Hematopoietic multipotent progenitor cell (in vitro differentiated cells): ENCODE results near the gene NEMP1. TPM values are rescaled to one million over a fixed set of nuclear protein-coding genes. Genes with fewer than 3 reads are reported as not detected.
A peak's percentile ranks its signal among the peaks of the same experiment; 100 is the strongest.
"Not testable (repeated sequence)": the region's sequence is repeated elsewhere in the genome, so short reads cannot be mapped to it uniquely, and the experiment has no call there.

Experiments used
- DNase-seq, 3 donors: peaks; one replicate each; pipeline ENCODE4 v3.0.0-alpha.2; 2011 to 2015; ENCODE audit warnings: low read depth in 2 of 3, low spot score in 2 of 3
- total RNA-seq: library from RNA; depleted of rRNA; stranded (reverse); fragments of >200 nt; gene quantifications from one replicate; pipeline ENCODE4 v1.2.3, GENCODE V29; 2012

The NEMP1 gene
- total RNA-seq, 1 donor = 8.6 TPM

DNA sequence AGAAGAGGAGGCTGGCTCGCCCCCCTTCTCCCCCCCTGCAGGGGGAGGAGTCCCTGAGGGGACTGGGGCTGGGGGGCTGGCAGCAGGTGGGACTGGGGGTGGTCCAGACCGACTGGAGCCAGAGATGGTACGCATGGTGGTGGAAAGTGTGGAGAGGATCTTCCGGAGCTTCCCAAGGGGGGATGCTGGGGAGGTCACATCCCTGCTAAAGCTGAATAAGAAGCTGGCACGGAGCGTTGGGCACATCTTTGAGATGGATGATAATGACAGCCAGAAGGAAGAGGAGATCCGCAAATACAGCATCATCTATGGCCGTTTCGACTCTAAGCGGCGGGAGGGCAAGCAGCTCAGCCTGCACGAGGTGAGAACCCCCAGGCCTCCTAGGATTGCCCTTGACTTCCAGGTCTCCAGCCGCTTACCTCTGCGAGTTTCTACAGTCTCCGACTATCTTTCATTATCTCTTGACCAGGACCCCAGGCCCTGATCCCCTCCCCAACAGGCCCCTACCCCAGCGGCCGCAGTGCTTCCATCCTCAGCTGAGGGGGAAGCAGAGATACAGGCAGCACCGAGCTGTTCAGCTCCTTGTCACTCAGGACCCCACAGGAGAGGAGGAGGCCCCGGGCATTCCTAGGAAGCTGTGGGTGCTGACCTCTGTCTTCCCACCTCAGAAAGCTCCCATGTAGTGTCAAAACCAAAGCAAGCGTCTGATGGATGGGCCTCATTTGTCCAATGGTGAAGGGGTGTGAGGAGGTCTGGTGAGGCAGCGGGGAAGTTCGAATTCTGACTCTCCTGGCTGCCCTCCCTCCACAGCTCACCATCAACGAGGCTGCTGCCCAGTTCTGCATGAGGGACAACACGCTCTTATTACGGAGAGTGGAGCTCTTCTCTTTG lies 13.3 kb upstream of the NEMP1 start:
- DNase-seq = no peak

DNA sequence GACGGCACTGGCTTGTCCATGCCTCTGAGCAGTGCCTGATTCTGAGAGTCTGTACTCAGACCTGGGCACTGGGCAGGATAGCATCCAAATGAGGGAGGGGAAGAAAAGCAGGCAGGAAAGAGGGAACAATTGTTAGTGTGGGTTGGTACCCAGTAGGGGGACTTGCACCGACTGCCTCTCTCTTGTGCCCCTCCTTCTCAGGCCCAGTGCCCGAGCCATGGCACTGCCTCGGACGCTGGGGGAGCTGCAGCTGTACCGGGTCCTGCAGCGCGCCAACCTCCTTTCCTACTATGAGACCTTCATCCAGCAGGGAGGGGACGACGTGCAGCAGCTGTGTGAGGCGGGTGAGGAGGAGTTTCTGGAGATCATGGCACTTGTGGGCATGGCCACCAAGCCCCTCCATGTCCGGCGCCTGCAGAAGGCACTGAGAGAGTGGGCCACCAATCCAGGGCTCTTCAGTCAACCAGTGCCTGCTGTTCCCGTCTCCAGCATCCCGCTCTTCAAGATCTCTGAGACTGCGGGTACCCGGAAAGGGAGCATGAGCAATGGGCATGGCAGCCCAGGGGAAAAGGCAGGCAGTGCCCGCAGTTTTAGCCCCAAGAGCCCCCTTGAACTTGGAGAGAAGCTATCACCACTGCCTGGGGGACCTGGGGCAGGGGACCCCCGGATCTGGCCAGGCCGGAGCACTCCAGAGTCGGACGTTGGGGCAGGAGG lies 12.5 kb upstream of the NEMP1 start:
- no peak for DNase-seq

DNA sequence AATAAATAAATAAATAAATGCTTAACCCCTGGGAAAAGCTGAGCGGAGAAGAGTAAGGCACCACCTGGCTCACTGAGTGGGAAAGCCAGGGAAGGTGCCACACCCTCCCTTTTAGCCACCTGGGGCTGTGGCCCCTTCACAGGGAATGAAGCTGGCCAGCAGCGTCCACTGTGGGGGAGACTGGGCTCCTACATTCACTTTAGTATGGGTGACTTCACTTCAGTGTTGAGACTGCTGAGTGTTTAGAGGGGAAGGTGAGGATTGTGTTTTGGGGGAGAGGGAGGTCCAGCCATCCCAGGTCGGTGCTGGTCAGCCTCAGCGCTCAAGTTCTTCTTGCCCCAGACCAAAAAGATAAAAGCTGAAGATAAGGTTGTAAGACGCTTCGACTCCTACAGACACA lies 11.9 kb upstream of the NEMP1 start:
- no peak for DNase-seq

DNA sequence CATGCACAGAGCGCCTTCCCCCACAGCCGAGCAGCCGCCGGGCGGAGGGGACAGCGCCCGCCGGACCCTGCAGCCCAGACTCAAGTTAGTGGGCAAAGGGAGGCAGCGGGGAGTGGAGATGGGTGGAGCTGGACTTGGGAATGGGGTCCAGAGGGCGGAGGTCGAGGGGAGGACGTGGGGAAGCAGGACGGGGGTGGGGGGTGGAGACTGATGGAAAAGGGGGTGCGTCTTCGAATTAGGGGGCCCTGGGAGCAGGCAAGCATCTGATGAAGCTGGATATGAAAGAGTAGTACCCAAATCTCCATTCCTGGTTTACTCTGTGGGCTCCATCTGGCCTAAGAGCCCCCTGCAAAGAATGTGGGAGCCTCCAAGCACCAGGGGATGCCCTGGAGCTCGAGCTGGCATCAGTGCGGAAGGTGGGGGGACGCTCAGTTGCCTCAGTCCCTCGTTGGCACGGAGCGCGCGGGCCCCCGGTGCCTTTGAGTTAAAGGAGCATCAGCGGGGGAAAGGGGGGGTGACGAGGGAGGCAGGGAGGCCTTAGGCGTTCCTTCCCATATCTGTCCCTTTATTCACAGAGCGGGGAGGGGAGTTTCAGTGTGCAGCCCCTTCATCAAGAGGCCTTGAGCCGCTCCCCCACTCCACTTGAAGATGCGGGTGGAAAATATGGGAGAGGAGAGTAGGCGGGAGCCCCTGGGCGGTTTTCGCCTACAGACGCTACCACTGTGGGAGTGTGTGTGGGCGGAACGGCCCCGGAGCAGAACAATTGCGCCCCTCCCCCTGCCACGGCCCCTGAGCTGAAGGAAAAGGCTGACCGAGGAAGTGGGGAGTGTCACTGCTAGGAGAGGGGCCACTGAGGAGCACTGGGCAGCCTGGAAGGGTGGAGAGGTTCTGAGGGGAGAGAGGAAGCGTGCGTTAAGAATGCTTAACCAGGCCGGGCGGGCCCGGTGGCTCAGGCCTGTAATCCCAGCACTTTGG lies 11.0 kb upstream of the NEMP1 start:
- DNase-seq = peak in 2 of 3 donors; percentile 44 to 48

DNA sequence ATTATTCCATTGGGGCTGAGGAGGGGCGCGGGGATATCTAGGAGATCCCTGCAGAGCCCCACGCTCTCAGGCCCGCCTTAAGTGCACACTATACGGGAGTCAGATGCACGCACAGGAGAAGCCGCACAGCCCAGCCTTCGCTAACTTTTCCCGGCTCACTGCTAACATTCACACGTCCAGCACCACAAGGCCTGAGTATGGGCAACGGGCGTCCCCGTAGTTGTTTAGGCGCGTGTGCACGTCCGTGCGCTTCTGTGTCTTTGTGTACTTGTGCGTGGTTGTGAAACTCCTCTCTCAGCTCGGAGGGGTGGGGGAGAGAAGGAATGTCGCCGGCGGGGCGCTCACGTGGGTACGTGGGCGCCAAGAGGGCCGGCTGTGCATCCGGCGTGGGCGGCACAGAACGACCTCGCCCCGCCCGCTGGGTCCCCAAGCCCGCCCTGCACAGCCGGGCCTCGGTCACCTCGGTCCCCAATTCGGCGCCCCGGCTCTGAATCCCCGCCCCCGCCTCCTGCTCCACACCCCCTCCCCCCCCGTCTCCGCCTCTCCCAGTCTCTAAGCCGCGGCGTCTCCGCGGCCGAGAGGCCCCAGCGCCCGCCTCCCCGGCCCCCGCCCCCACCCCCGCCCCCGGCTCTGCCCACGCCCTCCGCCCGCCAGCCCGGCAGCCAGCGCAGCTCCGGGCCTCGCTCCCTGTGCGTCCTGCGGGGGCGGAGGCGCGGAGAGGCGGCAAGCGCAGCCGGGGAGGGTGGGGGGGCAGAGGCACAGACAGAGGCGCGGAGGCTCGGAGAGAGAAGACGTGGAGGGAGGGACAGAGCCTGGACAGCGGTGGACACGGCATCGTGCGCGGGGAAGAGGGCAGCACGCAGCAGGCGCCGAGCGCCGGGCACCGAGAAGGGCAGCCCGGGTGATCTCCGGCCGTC lies 10.0 kb upstream of the NEMP1 start, which contains the start of gene NAB2:
Gene NAB2 (plus strand): TSS at position 761 of the 917 bp plus-strand sequence. CDS start 158 bp downstream, outside the sequence.
- DNase-seq = peak; percentile 84 to 97 (median 96)

DNA sequence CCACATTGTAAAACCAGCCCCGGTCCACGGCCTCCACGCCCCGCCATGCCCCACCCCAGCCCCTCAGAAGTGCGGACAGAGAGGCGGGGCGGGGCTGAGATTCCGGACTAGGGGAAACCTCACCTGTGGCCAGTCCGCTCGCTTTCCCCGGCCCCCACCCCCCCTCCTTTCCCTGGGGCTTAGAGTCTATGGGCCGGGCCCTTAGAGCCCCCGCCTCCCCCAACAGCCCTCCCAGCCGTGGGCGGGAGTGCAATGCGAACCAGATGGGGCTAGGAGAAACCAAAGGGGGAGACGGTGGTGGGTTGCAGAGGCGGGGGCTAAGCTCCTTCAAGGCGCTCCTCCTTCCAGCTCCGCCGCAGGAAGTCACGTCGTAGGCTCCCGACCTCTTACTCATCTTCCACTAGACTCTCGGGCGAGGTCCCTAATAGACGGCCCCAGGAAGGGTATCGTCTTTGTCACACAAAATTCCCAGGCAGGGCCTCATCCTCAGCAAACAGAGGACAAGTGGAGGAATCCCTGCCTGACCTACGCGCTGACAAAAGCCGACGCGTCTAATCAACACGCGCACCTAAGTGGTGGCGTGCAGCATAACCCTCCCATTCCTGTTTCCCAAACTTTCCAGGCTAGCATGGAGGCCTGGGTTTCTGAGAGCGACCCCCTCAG lies 9.2 kb upstream of the NEMP1 start:
- peak in 2 of 3 donors; percentile 91 to 96 for DNase-seq

DNA sequence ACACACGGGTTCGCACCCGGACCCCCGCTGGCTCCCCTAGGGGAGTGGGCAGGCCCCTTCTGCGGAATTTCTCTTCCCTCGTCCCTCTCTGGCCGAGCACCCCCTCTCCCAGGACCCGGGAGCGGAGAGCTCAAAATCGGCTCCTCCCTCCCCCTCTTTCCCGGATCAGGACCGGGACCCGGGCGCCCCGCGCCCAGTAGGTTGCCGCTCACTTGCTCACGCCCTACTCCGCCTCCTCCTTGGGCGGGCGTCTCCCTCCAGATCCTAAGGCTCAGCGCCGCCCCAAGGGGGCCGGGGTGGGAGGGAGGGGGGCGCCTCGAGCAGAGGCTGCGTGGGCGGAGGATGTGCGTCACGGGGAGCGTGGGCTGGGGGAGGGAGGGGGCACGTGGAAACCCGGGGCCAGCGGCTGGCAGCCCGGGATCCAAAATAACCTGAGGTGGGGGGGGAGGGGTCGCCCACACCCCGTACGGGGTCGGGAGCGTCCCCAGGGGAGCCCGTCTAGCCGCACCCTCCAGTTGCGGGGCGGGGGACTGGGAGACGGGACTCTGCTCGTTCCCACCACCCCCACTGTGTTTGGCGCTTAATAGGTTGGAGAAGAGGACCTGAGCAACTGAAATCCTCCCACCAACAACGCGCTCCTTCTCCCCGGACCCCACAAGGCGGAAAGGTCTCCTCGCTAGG lies 8.6 kb upstream of the NEMP1 start:
- peak; percentile 77 to 93 (median 91) for DNase-seq

DNA sequence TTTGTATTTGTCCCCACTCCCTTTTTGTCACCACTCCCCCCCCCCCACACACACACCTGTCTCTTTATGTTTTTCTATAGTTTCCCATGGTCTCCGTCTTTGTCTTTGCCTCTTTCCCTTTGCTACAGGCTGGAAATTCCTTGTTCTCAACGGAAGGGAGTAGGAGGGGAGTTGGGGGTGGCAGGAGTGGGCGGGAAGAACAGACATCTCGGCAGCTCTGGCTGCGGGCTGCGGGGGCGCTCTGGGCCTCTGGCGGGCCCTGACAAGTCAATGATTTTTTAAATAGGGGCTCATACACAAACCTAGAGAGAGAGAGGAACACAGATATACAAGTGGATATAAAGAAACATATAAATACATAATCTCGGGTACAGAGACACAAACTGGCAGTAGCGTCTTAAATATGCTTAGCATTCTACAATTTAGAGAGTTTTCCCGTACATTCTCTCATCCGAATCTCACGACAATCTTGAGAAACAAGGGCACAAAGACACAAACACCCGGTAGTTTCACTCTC lies 8.0 kb upstream of the NEMP1 start:
- DNase-seq = peak in 2 of 3 donors; percentile 62 to 69

DNA sequence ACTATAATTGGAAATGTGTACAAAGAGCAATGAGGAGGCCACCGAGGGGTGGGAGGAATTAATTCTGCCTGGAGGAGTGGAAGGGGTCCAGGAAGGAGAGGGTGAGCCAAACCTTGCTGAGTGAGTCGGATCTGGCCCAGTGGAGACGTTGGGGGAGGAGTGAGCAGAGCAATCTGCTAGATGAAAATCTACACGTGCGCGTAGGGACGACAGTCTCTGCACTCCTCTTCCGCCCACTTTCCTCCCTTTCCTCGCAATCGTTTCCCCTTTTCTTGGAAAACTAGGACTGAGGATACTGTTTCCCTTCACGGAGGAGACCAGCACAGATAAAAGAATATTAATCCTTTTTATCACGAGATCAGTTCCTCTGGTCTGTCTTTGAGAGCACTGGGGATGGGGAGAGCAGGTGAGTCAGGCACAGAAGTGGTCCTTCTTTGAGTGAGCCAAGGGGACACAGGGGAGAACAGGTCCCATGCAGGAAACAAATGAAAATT lies 7.5 kb upstream of the NEMP1 start:
- DNase-seq = no peak

DNA sequence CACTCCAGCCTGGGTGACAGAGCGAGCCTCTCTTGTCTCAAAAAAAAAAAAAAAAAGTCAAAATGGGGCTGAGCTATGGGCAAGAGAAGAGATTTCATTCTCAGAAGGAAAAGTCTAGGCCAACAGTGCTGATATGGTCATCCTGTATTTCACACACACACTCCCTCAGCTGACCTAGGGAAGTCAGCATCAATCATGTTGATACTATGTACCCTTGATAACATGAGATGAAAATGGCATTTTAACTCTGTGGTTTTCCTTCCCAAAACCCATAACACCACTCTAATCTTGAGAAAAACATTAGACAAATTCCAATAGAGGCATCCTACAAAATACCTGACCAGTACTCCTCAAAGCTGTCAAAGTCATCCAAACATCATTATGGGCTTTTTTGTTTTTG lies 2.3 kb upstream of the NEMP1 start:
- no peak for DNase-seq

DNA sequence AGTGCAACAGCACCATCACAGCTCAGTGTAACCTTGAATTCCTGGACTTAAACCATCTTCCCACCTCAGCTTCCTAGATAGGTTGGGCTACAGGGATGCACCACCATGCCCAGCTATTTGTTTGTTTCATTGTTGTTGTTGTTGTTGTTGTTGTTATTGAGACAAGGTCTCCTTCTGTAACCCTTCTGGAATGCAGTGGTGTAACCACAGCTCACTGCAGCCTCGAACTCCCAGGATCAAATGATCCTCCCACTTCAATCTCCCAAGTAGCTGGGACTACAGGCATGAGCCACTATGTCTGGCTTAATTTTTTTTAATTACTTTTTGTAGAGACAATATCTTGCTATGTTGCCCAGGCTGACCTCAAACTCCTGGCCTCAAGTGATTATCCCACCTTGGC lies 1.2 kb upstream of the NEMP1 start:
- no peak for DNase-seq

DNA sequence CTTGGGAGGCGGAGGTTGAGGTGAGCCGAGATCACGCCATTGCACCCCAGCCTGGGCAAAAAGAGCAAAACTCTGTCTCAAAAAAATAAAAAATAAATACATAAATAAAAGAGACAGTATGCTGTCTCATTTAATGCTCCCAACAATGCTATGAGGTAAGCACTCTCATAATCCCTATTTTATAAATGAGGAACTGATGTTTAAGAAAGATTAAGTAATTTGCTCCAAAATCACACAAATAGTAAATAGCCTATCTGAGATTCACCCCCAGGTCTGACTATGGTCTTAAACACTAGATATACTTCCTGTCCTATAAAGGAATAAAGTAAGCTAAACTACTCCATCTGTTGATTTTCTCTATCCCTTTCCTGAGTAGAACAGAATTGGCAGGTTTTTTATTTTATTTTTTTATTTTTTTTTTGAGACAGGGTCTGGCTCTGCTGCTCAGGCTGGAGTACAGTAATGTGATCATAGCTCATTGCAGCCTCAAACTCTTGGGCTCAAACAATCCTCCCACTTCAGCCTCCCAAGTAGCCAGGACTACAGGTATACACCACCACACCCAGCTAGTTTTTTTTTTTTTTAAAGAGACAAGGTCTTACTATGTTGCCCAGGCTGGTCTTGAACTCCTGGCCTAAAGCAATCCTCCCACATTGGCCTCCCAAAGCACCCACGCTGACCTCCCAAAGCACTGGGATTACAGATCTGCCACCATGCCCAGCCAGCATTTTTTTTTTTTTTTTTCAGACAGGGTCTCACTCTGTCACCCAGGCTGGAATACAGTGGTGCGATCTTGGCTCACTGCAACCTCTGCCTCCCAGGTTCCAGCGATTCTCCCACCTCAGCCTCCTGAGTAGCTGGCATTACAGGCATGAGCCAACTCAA lies 4.8 kb downstream of the NEMP1 start:
- not testable (repeated sequence) for DNase-seq

DNA sequence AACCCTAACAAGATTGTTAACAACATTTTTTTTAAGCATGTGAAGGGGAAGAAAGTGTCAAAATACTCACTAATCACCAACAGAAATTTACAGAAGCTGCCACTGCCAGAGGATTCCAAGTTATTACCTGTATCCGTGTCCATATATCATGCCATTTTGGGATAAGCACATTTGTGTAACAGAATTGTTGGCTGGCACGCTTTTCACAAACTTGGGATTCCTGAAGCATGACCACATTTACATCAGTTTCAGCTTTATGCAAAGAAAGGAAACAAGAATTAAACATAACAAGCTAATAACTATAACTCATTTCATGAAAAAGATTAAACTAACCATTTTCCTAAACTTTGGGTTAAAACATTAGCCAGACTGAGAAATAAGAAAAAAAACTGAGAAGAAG lies 5.9 kb downstream of the NEMP1 start:
- no peak for DNase-seq

DNA sequence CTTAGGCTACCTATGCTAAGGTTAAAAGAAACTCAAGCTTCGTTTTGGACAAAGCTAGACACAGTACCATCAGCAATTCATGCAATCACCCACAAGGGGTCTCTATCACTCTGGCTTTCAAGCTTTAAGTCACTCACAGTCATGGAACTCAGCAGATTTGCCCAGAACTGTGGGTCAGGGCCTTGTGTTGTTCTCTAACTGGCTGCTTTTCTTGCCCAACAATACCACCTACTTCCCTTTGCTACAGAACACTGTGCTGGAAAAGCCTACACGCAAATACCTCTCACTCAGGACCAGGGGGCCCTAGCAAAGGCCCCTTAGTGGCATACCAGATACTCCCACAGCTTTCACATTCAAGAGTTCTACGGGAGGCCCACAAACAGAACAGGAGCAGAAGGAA lies 9.1 kb downstream of the NEMP1 start:
- peak in 2 of 3 donors; percentile 84 to 95 for DNase-seq

DNA sequence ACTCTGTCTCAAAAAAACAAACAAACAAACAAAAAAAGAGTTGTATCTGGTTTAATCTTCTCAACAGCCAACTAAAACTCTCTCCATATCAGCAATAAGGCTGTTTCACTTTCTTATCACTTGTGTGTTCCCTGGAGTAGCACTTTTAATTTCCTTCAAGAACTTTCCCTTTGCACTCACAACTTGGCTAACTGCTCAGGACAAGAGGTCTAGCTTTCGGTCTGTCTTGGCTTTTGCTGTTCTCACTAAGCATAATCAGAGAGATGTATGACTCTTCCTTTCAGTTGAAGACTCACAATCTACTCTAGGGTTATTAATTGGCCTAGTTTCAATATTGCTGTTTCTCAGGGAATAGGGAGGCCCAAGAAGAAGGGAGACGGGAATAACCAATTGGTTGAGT lies 12.3 kb downstream of the NEMP1 start:
- no peak for DNase-seq

DNA sequence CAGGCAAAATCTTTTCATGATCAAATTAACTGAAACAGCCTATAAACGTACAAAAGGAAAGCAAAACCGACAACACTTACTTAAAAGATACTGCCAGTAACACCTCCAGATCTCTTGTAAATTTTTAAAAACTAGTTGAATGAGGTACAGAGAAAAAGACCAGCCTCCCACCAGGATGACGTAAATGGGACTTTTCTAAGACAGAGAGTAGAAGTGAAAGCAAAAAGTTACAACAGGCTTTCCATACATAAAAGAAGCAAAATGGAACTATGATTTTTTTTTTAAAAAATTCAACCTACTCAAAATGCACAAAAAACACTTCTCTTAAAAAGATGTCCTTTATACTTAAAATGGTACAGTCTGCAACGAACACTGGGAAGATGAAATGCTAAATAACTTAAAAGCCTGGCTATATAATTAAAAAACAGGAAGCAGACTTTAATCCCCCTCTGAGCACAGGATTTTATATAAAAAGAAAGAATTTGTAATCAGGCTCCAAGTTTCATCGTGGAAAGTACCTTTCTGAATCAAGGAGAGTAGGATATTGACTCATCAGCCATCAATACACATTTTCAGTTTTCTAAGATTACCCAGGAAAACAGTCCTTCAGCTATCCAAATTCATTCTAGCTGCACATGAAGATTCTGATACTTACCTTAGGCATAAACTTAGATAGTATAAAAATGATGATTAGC lies 14.5 kb downstream of the NEMP1 start:
- DNase-seq = peak in 2 of 3 donors; percentile 40 to 47
